Neural progenitor cell (in vitro differentiated cells): ENCODE data around the gene TMCC1.

Source experiments
- CTCF ChIP-seq: fragments of 200-600 bp; sonication (generic); IDR thresholded peaks from 2 replicates; pipeline ENCODE4 v1.5.1; 2017; ENCODE audit warnings: antibody characterized with exemption, mild to moderate bottlenecking
- EZH2 ChIP-seq: fragments of 200-600 bp; sonication (generic); IDR thresholded peaks from 2 replicates; pipeline ENCODE4 v1.6.1; 2017; ENCODE audit warnings: antibody characterized with exemption, mild to moderate bottlenecking, moderate library complexity

- TF ChIP-seq CTCF: no peak
- TF ChIP-seq EZH2: no peak
Observed at GRCh38 chr3:129738172-129738571, 155.3 kb downstream of the TMCC1 start.
